Endothelial cell of umbilical vein (primary cell): ENCODE measurements around the gene PHLDB2. TPM values are rescaled to one million over a fixed set of nuclear protein-coding genes. Genes with fewer than 3 reads are reported as not detected.

ENCODE experiments used
- BruUV-seq: library from RNA; stranded (reverse); fragments of 400-500 nt; replicated peaks from 2 replicates; lab custom pipeline; 2021; lab: Mats Ljungman, UMichigan
- CTCF ChIA-PET: fragments of 300-600, 350-600 bp; sonication (Branson Sonifier 250); formaldehyde crosslinking; loops from one replicate; lab custom pipeline; 2021; ENCODE audit warnings: antibody characterized with exemption, inconsistent platforms; lab: Charles Lee
- POLR2A ChIA-PET: fragments of 300-600, 350-600 bp; sonication (Branson Sonifier 250); formaldehyde crosslinking; loops from one replicate; lab custom pipeline; 2021; ENCODE audit warnings: antibody characterized with exemption, inconsistent platforms; lab: Charles Lee
- DNase-seq: peaks from one replicate; pipeline ENCODE4 v3.0.0-alpha.2; 2011; ENCODE audit warnings: low read depth, low spot score
- FAIRE-seq: peaks from 2 replicates; lab custom pipeline; 2011; peaks lifted over from hg19 to GRCh38; lab: Jason Lieb, UNC
- H2AFZ ChIP-seq: 2 replicates; pipeline ENCODE4 v1.6.0; 2012; ENCODE audit warnings: low read depth, low read length, control low read depth, inconsistent platforms
- H3K27ac ChIP-seq: 2 replicates; pipeline ENCODE4 v1.5.1; 2011; ENCODE audit warnings: low read depth, mild to moderate bottlenecking, control low read depth, low read length, moderate library complexity; ENCODE audit not compliant: insufficient read depth
- H3K27me3 ChIP-seq, 2 experiments: 2 replicates each; pipeline versions ENCODE4 v1.6.0 to v1.6.1; 2011; ENCODE audit warnings: low read length in 2 of 2, mixed read lengths in 1 of 2; ENCODE audit not compliant: control insufficient read depth in 2 of 2, insufficient read depth in 2 of 2
- H3K36me3 ChIP-seq, 2 experiments: 2 replicates in 1 of 2; 3 replicates in 1 of 2; pipeline ENCODE4 v1.5.1; 2011; ENCODE audit warnings: low read length in 2 of 2, mild to moderate bottlenecking in 1 of 2, moderate library complexity in 1 of 2; ENCODE audit not compliant: control insufficient read depth in 2 of 2, insufficient read depth in 2 of 2; ENCODE audit errors: extremely low read depth in 1 of 2
- H3K4me1 ChIP-seq: 3 replicates; pipeline ENCODE4 v1.5.1; 2011; ENCODE audit warnings: mild to moderate bottlenecking, low read length; ENCODE audit not compliant: control insufficient read depth, insufficient read depth; ENCODE audit errors: extremely low read depth
- H3K4me2 ChIP-seq: 2 replicates; pipeline ENCODE4 v1.6.1; 2011; ENCODE audit warnings: low read length, control low read depth, mixed read lengths; ENCODE audit not compliant: insufficient read depth
- H3K4me3 ChIP-seq, 3 experiments: fragments of 200-600 bp in 1 of 3; sonication (generic), shearing (Covaris generic) in 1 of 3; replicated peaks in 1 of 3; 2 replicates each; pipeline ENCODE4 v1.5.1; 2011 to 2016; ENCODE audit warnings: control low read depth in 3 of 3, low read length in 3 of 3, mild to moderate bottlenecking in 2 of 3, inconsistent platforms in 1 of 3, low read depth in 1 of 3, moderate library complexity in 1 of 3; ENCODE audit not compliant: insufficient read depth in 1 of 3
- H3K79me2 ChIP-seq: 2 replicates; pipeline ENCODE4 v1.6.0; 2012; ENCODE audit warnings: low read length, inconsistent platforms; ENCODE audit not compliant: control insufficient read depth, insufficient read depth
- H3K9ac ChIP-seq: replicated peaks from 2 replicates; pipeline ENCODE3; 2011; ENCODE audit warnings: low read length, control low read depth; ENCODE audit not compliant: insufficient read depth; ENCODE audit errors: extremely low read depth
- H3K9me1 ChIP-seq: replicated peaks from 3 replicates; pipeline ENCODE4 v1.6.0; 2011; ENCODE audit warnings: mild to moderate bottlenecking, low read length; ENCODE audit not compliant: control insufficient read depth, insufficient read depth; ENCODE audit errors: extremely low read depth
- H3K9me3 ChIP-seq: replicated peaks from 2 replicates; pipeline ENCODE4 v1.5.1; 2012; ENCODE audit warnings: low read length, inconsistent platforms; ENCODE audit not compliant: control insufficient read depth, insufficient read depth
- H4K20me1 ChIP-seq: replicated peaks from 2 replicates; pipeline ENCODE3; 2011; ENCODE audit warnings: mild to moderate bottlenecking, low read length; ENCODE audit not compliant: control insufficient read depth, insufficient read depth; ENCODE audit errors: extremely low read depth
- EZH2 ChIP-seq: IDR thresholded peaks from 2 replicates; pipeline ENCODE4 v1.6.1; 2012; ENCODE audit warnings: borderline replicate concordance, low read depth, mild to moderate bottlenecking, moderate library complexity, low read length, inconsistent platforms; ENCODE audit not compliant: severe bottlenecking
- FOS ChIP-seq: IDR thresholded peaks from 2 replicates; pipeline ENCODE4 v1.6.1; 2011; ENCODE audit warnings: mild to moderate bottlenecking, low read length, moderate library complexity, borderline replicate concordance; ENCODE audit not compliant: insufficient read depth
- GATA2 ChIP-seq: IDR thresholded peaks from 2 replicates; pipeline ENCODE4 v1.7.0; 2011; ENCODE audit warnings: low read depth, mild to moderate bottlenecking, moderate library complexity, mixed read lengths, low read length; ENCODE audit not compliant: insufficient read length, insufficient read depth
- JUN ChIP-seq: IDR thresholded peaks from 2 replicates; pipeline ENCODE4 v1.6.1; 2011; ENCODE audit warnings: borderline replicate concordance, low read depth; ENCODE audit not compliant: insufficient read length, insufficient read depth
- MAX ChIP-seq: IDR thresholded peaks from 2 replicates; pipeline ENCODE4 v1.6.1; 2011; ENCODE audit not compliant: insufficient read depth, insufficient read length
- MYC ChIP-seq: IDR thresholded peaks from one replicate; pipeline ENCODE4 v1.6.1; 2011; ENCODE audit warnings: mild to moderate bottlenecking, low read depth, low read length
- POLR2A ChIP-seq: IDR thresholded peaks from 2 replicates; pipeline ENCODE4 v1.6.1; 2012; ENCODE audit warnings: low read depth, mild to moderate bottlenecking, control low read depth, low read length
- POLR2AphosphoS5 ChIP-seq: IDR thresholded peaks from 2 replicates; pipeline ENCODE4 v1.6.1; 2012; ENCODE audit warnings: low read depth, mild to moderate bottlenecking, control low read depth, low read length, moderate library complexity; ENCODE audit not compliant: insufficient read depth
- dilution Hi-C: fragments of 300-500 bp; cut with MboI; formaldehyde crosslinking; loops from one replicate; pipeline ENCODE4 v1.15.0; 2019; ENCODE audit warnings: low sequenced_read_pairs; ENCODE audit not compliant: extremely low pct_ligation_motif_present
- intact Hi-C: fragments of 100-400 bp; cut with micrococcal nuclease; formaldehyde crosslinking; loops from one replicate; pipeline ENCODE4 v1.10.0; 2022
- polyA plus RNA-seq, 4 experiments: library from polyadenylated mRNA; depleted of rRNA in 3 of 4; stranded (reverse) in 3 of 4; unstranded in 1 of 4; fragments of >200 nt; gene quantifications; 2 replicates each; pipeline versions ENCODE4 v1.2.1 to v1.2.3, GENCODE V29; 2011 to 2012; ENCODE audit warnings: missing spikeins in 1 of 4
- total RNA-seq: library from RNA; stranded (reverse); gene quantifications from 2 replicates; pipeline ENCODE4 v1.2.3, GENCODE V29; 2021
- TF ChIP-seq, protein P1 (sequence below), 2 donors: IDR thresholded peaks; 1 replicate in 1 of 2; 2 replicates in 1 of 2; pipeline ENCODE4 v1.5.1; 2011; ENCODE audit warnings: low read length in 2 of 2, mild to moderate bottlenecking in 2 of 2, moderate library complexity in 2 of 2, control low read depth in 1 of 2, inconsistent platforms in 1 of 2, low read depth in 1 of 2; ENCODE audit not compliant: insufficient read depth in 1 of 2; ENCODE audit errors: extremely low read depth in 1 of 2

The PHLDB2 gene
- total and polyA plus RNA-seq, 2 donors (not counting 3 experiments of a cell fraction or from before 2014, with no cell fraction given), result 22.4 to 104 TPM

DNA sequence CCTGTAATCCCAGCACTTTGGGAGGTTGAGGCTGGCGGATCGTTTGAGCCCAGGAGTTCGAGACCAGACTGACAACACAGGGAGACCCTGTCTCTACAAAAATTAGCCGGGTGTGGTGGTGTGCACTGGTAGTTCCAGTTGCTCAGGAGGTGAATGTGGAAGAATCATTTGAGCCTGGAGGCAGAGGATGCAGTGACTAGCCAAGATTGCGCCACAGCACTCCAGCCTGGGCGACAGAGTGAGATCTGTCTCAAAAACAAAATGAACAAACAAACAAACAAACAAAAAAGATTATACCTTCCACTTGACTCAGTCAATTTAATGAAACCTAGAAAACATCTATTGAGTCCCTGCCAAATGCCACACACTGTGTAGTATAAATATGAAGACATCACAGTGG, 30.5 kb upstream of the PHLDB2 start:
- FAIRE-seq (no peak), DNase-seq (no peak)
- Histone ChIP-seq H4K20me1 (no peaks in the 10 kb centered on the region), H3K27ac (no peak overlapping the region), H3K4me2 (no peak overlapping the region), H3K27me3 (no peaks in the 10 kb centered on the region), H3K9me1 (no peaks in the 10 kb centered on the region), H3K9ac (no peak overlapping the region), H3K4me3 (no peak overlapping the region), H3K4me1 (no peaks in the 10 kb centered on the region), H3K9me3 (no peaks in the 10 kb centered on the region), H2AFZ (no peak overlapping the region), H3K36me3 (no peaks in the 10 kb centered on the region), H3K79me2 (no peaks in the 10 kb centered on the region)
- intact Hi-C loops (no loop called here), dilution Hi-C loops (no loop called here)
- CTCF ChIA-PET, result interaction anchor here (1.0 to 2.0 kb wide), 2 partner anchors 32 to 111 kb away, joined by 4 to 6 read pairs; no protein-coding TSS in a partner anchor
- no TSS peak for BruUV-seq
- TF ChIP-seq EZH2 (no peak), JUN (no peak), GATA2 (no peak), MYC (no peak), POLR2AphosphoS5 (no peak), MAX (no peak), POLR2A (no peak), FOS (no peak)
- TF ChIP-seq, protein P1, sequence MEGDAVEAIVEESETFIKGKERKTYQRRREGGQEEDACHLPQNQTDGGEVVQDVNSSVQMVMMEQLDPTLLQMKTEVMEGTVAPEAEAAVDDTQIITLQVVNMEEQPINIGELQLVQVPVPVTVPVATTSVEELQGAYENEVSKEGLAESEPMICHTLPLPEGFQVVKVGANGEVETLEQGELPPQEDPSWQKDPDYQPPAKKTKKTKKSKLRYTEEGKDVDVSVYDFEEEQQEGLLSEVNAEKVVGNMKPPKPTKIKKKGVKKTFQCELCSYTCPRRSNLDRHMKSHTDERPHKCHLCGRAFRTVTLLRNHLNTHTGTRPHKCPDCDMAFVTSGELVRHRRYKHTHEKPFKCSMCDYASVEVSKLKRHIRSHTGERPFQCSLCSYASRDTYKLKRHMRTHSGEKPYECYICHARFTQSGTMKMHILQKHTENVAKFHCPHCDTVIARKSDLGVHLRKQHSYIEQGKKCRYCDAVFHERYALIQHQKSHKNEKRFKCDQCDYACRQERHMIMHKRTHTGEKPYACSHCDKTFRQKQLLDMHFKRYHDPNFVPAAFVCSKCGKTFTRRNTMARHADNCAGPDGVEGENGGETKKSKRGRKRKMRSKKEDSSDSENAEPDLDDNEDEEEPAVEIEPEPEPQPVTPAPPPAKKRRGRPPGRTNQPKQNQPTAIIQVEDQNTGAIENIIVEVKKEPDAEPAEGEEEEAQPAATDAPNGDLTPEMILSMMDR (IDR thresholded peaks at IDR 0.05; ENCODE audit: extremely low read depth in 1 of 2, insufficient read depth in 1 of 2, low read depth in 1 of 2, low read length in 2 of 2), result no peak
- POLR2A ChIA-PET, result interaction anchor here (0.7 kb wide), 1 partner anchor 26 kb away, joined by 5 read pairs; no protein-coding TSS in a partner anchor
